GF-D8 (cell line): ENCODE data around the gene SMOC1.

Experiments
- DNase-seq: peaks from one replicate; lab custom pipeline; 2025; lab: John Stamatoyannopoulos, UW

Gene SMOC1

DNA sequence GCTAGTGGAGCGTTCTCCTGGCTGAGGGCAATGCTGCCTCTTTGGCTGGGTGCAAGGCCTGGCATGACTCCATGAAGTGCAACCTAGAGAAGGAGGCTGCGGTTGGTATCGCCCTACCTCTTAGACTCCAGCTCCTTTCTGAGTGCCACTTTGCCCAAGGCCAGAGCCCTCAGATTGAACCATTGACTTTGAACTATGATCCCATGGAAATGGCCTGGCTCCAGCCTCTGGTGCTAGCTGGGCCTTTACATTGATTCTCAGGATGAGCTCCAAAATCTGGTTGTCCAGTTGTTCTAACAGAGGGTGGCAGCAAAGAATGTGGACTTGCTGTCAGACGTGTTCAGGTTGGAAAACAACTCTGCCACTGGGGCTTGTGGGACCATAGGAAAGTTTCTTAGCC is 16.1 kb upstream of the SMOC1 start:
- DNase-seq = no peak

DNA sequence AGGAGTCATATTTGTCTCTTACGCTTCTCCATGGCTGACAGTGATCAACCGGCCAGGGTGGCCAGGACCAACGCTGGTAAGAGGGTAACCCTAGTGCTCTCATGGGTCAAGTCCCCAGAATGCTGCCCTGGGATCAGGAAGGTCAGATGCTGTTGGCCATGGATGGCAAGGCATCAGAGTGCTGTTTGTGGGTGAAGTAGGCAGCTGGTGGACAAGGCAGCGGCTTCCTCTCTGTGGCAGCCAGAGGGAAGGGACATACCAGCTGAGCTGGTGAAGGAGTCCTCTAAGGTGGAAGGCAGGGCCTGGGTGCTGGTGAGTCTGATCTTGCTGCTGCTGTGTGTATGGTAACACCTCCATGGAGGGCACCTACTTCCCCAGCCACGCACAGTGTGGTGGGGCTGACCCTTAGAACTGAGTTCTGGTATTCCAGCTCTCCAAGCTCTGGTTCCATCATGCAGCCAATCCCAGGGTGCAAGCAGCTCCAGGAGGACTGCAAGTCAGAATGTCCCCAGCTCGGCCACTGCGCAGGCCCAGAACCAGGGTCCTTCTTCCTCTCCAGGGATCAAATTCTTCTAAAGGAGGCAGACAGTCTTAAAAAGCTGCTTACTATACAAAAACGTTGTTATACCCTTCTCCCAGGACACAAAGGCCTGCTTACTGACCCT is 13.4 kb upstream of the SMOC1 start:
- DNase-seq = no peak

DNA sequence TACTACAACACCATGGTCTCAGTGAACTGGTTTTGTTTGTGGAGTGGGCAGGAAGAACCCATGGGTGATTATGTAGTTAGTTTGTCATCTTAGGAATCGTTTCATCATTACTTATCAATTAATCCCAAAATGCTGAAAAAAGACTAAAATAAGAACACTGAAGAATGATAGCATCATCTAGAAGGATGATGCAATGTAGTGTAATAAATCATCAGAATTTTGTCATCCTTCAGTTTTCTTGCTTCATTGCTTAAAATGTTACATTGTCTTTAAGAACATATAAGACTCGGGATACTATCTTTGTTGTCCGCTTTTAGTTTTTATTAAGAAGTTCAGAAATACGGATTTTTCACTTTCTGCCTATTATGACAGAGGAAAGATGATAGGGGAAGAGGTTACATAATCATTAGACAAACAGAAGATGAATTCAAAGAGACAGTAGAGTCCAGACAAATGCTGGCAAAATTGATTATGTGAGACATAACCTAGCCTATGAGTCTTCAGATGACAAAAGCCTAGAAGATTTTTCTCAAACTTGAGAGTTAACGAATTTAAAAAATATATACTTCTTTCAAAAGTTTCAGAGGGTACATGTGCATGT is 10.8 kb upstream of the SMOC1 start:
- DNase-seq = no peak

DNA sequence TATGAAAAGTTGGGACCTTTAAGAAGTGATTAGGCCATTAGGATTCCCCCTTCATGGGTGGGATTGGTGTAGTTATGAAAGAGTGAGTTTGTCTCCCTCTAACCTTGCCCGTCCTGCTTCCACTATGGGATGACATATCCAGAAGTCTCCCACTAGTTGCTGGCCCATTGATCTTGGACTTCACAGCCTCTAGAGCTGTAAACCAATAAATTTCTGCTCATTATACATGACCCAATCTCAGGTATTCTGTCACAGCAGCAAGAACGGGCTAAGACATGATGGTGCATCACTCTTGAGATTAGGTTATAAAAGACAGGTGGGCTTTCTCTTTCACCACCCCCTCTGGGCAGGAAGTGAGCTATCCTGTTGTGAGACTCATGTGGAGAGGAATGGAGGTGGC is 8.6 kb upstream of the SMOC1 start:
- DNase-seq = no peak

DNA sequence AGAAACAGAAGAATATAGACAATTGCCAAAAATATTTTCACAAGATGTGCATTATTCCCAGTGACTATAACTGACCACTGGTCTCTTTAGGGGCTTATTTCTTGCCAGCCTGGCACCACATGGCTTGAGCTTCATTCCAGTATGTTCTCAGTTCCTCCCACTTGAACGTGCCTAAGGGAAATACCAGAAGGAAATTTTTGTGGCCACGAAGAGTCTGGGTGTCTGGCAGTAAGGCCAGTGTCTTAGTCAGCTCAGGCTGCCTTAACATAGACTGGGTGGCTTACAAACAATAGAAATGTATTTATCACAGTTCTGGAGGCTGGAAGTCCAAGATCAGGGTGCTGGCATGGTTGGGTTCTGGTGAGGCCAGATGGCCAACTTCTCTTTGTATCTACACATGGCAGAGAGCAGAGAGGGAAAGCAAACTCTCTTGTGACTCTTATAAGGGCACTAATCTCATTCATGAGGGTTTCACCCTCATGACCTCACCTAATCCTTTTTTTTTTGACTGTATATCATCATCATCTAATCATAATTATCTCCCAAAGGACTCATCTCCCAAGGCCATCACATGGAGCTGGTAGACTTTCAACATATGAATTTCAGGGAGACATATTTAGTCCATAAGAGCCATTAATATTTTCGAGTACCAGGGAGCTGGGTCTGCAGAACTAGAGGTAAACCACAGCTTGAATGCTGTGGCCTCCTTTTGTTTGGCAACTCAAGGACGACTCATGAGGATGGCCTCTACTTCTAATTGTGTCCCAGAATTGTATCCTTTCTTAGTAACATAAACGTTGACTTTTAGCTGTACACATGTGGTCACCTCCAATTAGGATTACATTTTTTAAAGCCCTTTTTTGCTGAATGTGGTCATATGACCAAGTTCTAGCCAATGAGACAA is 5.1 kb upstream of the SMOC1 start:
- no peak for DNase-seq

DNA sequence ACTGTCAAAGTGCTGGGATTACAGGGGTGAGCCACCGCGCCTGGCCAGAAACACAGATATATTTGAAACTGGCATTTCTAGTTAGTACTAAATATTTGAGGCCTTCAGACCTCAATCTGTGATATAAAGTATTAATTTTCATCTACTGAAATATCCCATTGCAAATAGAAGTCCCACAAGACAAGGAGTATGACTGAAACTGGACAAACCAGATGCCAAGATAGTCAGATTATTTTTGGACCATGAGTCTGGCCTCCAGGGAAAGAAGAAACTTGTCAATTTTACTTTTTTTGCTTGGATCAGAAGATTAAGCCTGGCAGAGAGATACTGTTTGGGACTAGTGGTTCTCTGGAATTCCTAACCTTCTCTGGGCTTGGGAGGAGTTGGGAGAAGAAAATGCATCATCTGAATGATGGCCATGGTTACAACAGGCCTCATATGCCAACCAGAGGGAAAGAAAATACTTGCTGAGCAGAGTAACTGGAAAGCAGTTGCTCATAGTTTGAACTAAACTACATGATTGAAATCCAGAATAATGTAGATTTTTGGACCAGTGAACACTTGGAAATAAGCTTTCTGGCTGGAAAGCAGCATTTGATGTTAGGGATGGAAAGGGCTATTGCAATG is 2.9 kb upstream of the SMOC1 start:
- DNase-seq = no peak

DNA sequence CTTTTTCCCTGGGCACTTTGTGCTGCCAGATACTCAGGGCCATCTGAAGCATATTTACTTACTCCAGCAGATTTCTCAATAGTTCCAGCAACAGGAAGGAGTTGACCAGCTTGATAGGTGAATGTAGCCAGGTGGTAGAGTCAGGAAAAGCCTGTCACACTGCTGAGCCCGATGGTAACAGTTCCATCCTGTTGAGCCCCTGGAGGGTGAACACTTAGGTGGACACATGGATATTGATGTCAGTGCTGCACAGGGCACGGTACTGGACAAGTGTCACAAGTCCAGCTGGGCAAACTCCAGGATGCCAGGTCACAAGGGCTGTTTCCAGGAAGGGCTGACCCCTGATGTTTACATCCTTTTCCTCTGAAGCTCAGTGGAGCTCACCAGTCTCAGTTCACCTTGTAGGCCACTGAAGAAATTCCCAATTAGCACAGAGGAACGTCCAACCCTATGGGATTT is 2.3 kb upstream of the SMOC1 start:
- DNase-seq = no peak

DNA sequence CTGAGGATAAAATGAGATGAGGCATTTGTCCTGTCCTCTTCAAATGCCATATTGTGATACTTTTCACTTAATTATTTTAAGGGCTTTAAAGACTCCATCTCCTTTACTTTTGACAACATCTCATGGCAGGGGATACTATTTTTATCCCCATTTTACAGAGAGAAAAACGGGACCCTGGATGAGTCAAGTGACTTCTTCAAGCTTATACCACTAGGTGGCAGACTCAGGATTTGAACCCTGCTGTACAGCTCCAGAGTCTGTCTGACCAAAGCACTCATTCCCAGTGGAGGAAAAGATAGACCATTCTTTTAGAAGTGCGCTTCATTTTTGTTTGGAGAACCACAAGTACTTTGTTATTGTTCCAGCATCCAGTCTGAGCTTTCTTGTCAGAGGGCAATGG is 1.7 kb upstream of the SMOC1 start:
- no peak for DNase-seq

DNA sequence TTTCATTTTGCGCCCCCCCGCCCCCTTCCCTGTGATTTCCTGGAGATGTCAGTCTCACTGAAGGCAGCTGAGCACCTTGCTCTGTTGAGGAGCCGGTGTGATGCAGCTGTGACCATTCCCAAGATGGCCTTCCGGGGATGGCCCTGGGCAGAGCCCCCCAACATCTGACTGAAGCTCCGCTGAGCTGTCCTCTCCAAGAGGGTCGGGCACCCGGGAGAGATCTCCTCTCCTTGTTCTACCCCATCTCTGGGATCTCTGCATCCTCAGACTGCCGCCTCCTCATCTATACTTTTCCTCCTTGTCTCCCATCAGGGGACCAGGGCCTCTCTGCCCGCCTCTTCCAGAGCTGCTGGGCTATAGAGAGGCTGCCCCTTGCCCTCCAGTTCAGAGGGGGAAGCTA is 965 bp upstream of the SMOC1 start:
- DNase-seq = no peak

DNA sequence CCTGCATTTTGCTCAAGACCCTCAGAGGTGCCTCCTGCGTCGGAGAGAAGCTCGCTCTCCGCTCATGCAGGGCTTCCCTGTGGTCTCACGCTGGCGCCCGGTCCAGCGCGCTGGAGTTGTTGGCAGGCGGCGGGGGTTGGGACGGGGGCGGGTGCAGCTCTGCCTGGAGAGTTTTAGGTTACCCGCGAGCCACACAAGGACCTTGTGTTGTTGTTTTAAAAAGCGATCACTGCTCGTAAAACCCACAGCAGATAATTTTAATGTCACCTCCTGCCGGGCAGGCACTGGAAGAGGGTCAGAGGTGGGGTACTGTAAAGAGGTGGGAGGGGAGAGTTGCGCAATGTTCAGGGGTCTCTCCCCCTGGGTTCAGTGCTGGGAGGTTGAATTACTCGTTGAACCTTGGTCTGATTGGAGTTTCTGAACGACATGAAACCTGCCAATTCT is 850 bp downstream of the SMOC1 start:
- no peak for DNase-seq

DNA sequence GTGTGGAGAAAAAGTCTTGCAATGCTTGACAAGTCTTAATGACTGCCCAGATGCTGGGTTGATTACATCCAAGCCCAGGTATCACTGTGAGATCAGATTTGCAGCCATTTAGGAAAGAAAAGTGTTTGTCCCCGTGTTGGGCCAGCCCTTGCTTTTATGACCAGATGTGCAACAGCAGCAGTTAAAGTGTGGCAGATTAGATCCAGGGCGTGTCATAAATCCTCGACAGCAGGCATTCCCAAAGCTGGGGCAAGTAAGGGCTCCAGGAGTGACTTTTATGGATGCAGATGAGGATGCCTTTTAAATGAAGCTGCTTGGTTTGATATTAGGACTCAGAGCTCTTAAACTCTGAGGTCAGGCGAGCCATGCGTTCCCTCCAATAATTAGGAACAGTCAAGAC is 1.7 kb downstream of the SMOC1 start:
- DNase-seq = no peak

DNA sequence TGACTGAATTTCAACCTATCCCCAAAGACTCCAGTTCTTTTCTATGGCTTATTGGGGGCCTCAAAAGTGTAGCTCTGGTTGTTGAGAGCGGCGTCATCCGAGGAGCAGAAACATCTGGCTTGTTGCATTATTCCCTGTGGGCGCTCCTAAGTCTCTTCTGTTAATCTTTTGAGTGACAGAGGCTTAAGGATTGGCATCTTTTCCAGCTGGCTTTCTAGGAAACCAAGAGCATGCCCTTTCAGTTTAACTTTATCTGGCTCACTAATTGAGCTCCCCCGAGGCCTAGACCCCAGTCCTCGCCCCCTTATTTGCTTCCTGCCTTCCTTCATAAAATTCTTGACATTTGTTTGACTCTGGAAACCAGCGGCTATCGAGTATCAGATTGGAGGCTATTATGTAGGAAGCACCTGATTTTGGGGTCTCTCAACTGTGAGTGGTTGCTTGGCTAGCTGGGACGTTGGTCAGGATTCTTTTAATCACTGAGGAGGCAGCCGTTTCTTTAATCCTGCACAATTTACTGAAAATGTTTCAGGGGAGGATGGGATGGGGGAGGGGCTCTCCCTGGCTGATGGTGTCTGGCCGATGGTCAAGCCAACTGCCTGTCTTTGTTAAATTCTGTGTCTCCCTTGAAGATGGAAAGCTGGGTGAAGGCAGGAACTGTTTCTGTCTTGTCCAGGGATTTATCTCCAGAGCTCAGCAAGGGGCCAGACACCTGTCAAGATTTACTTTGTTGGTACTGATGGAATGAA is 3.1 kb downstream of the SMOC1 start:
- DNase-seq = no peak

DNA sequence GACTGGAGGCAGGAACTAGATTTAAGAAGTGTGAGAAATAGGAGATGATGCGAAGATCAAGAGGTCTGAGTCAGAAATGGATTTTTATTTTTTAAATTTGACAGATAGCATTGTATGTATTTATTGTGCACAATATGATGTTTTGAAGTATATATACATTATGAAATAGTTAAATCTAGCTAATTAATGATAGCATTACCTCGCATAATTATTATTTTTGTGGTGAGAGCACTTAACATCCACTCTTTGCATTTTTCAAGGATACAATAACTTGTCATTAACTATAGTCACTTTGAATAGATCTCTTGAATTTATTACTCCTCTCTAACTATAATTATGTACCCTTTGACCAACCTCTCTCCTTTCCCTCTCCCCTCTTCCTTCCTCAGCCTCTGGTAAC is 3.7 kb downstream of the SMOC1 start:
- DNase-seq = no peak

DNA sequence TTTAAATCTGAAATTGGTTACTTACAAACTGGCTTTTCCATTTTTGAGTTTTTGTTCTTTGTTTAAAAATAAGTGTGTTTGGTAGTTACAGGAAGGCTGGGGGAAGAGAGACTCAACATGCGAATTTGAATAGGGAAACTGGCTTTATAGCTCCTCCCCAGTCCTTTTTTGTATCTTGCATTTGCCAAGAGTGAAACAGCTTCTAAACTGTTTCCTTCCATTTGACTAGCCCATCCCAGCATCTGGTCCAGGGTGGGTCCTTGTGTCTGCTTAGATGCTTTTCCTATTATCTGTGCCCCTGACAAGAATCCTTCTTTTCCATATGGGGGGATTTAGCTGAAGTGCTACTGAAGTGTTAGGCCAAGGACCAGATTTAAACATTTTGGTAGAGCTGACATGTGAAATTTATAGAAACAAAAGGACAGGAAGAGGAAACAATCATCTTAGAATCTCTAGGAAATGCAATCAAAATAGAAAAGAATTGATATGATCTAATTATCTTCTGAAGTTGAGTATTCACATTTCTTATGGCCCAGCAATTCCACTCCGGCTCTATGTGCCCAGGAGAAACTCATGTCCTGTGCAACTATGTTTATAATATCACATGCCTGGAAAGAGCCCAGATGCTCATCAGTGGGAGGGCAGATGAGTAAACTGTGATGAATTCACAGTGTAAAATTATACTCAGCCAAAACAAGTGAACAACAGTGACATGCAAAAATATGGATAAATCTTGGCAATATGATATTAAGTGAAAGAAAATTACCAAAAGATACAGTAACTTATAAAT is 7.4 kb downstream of the SMOC1 start:
- no peak for DNase-seq

DNA sequence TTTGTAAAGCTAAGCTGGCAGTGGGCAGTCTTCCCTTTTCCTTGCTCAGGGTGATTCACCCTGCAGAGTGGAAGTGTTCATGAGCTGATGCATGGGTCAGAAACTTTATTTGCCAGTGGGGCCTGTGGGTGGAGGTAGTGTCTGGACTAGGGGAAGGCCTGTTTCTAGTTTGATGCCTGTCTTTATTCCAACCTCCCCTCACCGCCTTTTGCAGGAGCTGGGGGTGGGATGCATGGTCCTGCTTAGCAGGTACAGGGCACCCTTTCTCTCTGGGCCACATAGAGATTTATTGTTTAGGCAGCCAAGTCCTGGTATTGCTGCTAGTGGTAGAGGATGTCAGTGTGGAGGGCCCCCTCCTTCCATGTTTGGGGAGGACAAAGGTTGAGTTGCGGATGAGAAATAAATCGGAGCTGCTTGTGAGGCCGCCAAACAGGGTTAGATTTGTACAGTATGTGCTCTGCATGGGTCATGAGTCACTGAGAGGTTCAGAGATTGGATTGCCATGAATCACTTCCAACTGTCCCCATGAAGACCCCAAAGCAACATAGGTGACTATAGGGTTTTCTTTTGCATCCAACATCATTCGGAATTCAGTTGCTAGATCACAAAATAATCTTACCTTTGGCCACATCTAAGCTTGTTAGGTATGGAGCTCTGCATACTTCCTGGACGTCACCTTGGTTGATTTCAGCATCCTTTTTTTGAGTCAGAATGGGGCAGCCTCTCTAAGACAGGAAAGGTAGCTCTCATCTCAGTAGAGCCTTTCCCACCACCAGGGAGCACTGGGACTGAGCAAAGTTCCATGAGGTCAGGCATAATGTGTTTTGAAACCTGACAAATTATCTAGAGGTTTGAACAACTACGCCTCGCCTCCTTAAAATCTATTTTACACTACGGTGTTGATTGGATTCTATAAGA is 8.8 kb downstream of the SMOC1 start:
- DNase-seq = no peak

DNA sequence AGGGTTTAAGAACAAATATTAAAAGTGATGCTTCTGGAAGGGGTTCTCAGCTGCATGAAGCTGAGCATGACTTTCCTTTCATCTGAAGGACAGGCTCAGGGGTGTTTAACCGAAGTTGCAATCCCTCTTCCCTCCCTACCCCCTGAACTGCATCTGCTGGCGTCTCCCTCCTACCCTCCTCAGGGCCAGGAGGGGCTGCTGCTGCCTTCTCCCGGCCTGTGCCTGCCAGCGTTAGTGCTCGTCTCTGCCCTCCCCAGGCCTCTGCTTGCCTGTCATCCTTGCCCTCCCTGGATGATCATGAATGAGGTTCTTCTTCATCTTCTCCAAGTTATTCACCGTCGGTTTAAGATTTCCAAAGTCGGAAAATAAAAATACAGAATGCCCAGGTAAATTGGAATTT is 12.2 kb downstream of the SMOC1 start:
- no peak for DNase-seq

DNA sequence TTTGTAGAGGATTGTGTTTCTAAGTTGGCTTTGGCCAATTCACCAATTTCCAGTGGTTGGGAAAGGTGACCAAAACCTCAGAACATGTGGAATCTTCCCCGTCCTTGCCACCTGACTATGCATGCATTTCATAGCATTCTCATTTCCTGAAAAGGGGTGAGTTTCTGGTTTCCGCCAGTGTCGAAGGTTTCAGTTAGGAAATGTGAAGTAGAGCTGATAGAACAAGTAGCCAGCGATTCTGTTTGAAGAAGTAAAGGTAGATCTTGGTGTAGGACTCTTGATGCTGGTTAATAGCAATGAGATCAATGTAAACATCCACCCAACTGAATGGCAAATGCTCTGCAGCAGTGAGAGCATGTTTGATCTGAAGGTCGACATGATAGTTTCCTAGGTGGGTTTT is 15.9 kb downstream of the SMOC1 start:
- DNase-seq = no peak

DNA sequence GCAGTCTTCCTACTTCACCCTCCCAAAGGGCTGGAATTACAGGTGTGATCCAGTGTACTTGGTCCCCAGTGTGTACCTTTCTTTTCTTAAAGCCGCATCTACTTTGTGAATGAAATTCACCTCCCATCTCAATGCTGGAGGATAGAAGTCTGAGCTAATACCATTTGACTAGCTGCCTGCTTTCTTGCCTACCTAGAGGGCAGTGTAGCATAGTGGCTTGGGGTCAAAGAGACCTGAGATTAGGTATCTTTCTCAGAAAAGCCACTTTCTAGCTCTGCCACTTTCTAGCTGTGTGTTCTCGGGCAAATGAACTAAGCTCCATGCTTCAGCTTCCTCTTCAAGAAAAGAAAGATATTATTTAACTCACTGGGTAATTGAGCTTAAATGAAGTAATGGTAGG is 16.9 kb downstream of the SMOC1 start:
- DNase-seq = no peak

DNA sequence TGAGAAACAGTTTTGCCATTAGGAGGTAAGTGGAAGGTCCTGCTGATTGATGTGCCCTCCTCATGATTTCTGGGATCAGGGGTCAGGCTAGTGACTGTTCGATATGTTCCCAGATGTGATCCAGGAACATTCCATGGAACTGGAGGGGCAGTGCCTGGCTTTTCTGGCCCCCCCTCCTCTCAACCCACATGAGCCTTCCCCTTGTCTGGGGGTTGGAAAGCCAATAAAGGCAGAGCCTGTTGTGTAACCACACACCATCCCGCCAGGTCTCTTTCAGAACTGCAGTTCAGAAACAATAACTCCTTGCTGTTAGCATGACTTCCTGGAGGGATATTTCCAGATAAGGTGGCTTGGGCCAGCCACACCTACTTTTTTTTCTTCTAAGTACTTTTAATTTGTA is 17.8 kb downstream of the SMOC1 start:
- DNase-seq = no peak

DNA sequence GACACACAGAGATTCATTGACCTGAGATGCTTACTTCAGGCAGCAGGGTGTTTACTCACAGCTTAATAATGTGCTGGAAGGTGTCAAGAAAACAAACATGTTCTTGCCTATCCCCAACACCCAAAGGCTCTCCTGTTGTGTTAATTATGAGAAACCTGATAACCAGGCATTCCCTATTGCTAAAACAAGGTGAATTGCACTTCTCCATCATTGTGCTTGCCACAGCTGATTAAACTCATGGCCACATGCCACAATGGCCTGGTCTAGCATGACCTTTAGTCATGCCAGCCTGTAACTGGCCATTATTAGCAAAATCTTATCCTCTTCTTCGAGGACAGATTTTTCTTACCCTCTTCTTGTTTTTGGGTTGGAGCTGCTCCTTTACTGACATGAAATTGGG is 21.4 kb downstream of the SMOC1 start:
- DNase-seq = no peak
